Neural progenitor cell (in vitro differentiated cells): ENCODE data around the gene LRRC74B. TPM values are rescaled to one million over a fixed set of nuclear protein-coding genes. Genes with fewer than 3 reads are reported as not detected.

Source experiments
- DNase-seq: peaks from one replicate; pipeline ENCODE4 v3.0.0-alpha.2; 2016; ENCODE audit warnings: low spot score
- H2AFZ ChIP-seq: fragments of 200-600 bp; sonication (generic); replicated peaks from 2 replicates; pipeline ENCODE4 v1.6.1; 2016; ENCODE audit warnings: antibody characterized with exemption
- H3F3A ChIP-seq: fragments of 200-600 bp; sonication (generic); 2 replicates; pipeline ENCODE4 v1.6.1; 2016; ENCODE audit warnings: antibody characterized with exemption, low read depth
- H3K27ac ChIP-seq: fragments of 200-600 bp; sonication (generic); 2 replicates; pipeline ENCODE4 v1.5.1; 2016; ENCODE audit warnings: mild to moderate bottlenecking
- H3K27me3 ChIP-seq: fragments of 200-600 bp; sonication (generic); 2 replicates; pipeline ENCODE4 v1.6.1; 2016; ENCODE audit warnings: mild to moderate bottlenecking, moderate library complexity
- H3K36me3 ChIP-seq: fragments of 200-600 bp; sonication (generic); 2 replicates; pipeline ENCODE4 v1.5.1; 2016
- H3K4me1 ChIP-seq: fragments of 200-600 bp; sonication (generic); 2 replicates; pipeline ENCODE4 v1.6.1; 2016; ENCODE audit warnings: mixed run types
- H3K4me2 ChIP-seq: fragments of 200-600 bp; sonication (generic); 2 replicates; pipeline ENCODE4 v1.6.1; 2016
- H3K4me3 ChIP-seq: fragments of 200-600 bp; sonication (generic); 2 replicates; pipeline ENCODE4 v1.5.1; 2016
- H3K79me2 ChIP-seq: fragments of 200-600 bp; sonication (generic); 2 replicates; pipeline ENCODE4 v1.6.1; 2016; ENCODE audit warnings: low read depth
- H3K9ac ChIP-seq: fragments of 200-600 bp; sonication (generic); 2 replicates; pipeline ENCODE4 v1.6.1; 2016
- H3K9me3 ChIP-seq: fragments of 200-600 bp; sonication (generic); 2 replicates; pipeline ENCODE4 v1.5.1; 2016; ENCODE audit warnings: low read depth
- H4K20me1 ChIP-seq: fragments of 200-600 bp; sonication (generic); 2 replicates; pipeline ENCODE4 v1.6.1; 2016; ENCODE audit warnings: low read depth
- H3K27ac Mint-ChIP-seq: 3 replicates; pipeline ENCODE4 v1.8.0; 2021; ENCODE audit warnings: mixed read lengths
- H3K27me3 Mint-ChIP-seq: 2 replicates; pipeline ENCODE4 v1.8.0; 2022; ENCODE audit warnings: low read depth, mild to moderate bottlenecking, inconsistent platforms, moderate library complexity, mixed read lengths; ENCODE audit not compliant: insufficient read depth
- H3K36me3 Mint-ChIP-seq: 3 replicates; pipeline ENCODE4 v1.8.0; 2021; ENCODE audit warnings: mixed read lengths
- H3K4me1 Mint-ChIP-seq: 3 replicates; pipeline ENCODE4 v1.8.0; 2021; ENCODE audit warnings: mixed read lengths
- H3K4me3 Mint-ChIP-seq: 3 replicates; pipeline ENCODE4 v1.8.0; 2021; ENCODE audit warnings: mild to moderate bottlenecking, moderate library complexity, mixed read lengths
- H3K9me3 Mint-ChIP-seq: 3 replicates; pipeline ENCODE4 v1.8.0; 2020; ENCODE audit warnings: mixed read lengths
- CTCF ChIP-seq: fragments of 200-600 bp; sonication (generic); IDR thresholded peaks from 2 replicates; pipeline ENCODE4 v1.5.1; 2017; ENCODE audit warnings: antibody characterized with exemption, mild to moderate bottlenecking
- EZH2 ChIP-seq: fragments of 200-600 bp; sonication (generic); IDR thresholded peaks from 2 replicates; pipeline ENCODE4 v1.6.1; 2017; ENCODE audit warnings: antibody characterized with exemption, mild to moderate bottlenecking, moderate library complexity
- EZH2phosphoT487 ChIP-seq: fragments of 200-600 bp; sonication (generic); IDR thresholded peaks from 2 replicates; pipeline ENCODE4 v1.6.1; 2017; ENCODE audit warnings: antibody characterized with exemption
- total RNA-seq: library from RNA; depleted of rRNA; stranded (reverse); fragments of >200 nt; gene quantifications from 2 replicates; pipeline ENCODE4 v1.2.3, GENCODE V29; 2015; ENCODE audit warnings: low replicate concordance

The LRRC74B gene
- total RNA-seq, 1 donor from 2014 or later: not detected

- H3K4me1 ChIP-seq: no peaks in the 10 kb centered on the region
- H3K36me3 ChIP-seq: no peaks in the 10 kb centered on the region
- no peak overlapping the region for H3K4me2 ChIP-seq
- Mint-ChIP-seq H3K9me3 (no peaks in the 10 kb centered on the region), H3K4me1 (peaks cover 16% of the 10 kb centered on the region), H3K36me3 (peaks cover 2% of the 10 kb centered on the region), H3K27me3 (no peaks in the 10 kb centered on the region), H3K4me3 (no peak overlapping the region), H3K27ac (no peak overlapping the region)
- H3K9ac ChIP-seq: no peak overlapping the region
- H3K4me3 ChIP-seq: no peak overlapping the region
- no peaks in the 10 kb centered on the region for H3K9me3 ChIP-seq
- no peaks in the 10 kb centered on the region for H3K79me2 ChIP-seq
- H3K27ac ChIP-seq: no peak overlapping the region
- H3F3A ChIP-seq: no peaks in the 10 kb centered on the region
- no peak for TF ChIP-seq EZH2phosphoT487
- no peaks in the 10 kb centered on the region for H3K27me3 ChIP-seq
- H4K20me1 ChIP-seq: no peaks in the 10 kb centered on the region
- DNase-seq: no peak
- no peak overlapping the region for H2AFZ ChIP-seq
Observed at GRCh38 chr22:21022955-21023614, 22.7 kb upstream of the LRRC74B start.

- H3K27ac Mint-ChIP-seq: no peak overlapping the region
- Histone ChIP-seq H3K4me3 (no peak overlapping the region), H2AFZ (no peak overlapping the region), H3F3A (no peaks in the 10 kb centered on the region), H3K9ac (no peak overlapping the region), H3K4me2 (no peak overlapping the region), H3K9me3 (no peaks in the 10 kb centered on the region), H3K79me2 (no peaks in the 10 kb centered on the region), H3K27ac (no peak overlapping the region), H3K27me3 (peaks cover 4% of the 10 kb centered on the region), H3K36me3 (no peaks in the 10 kb centered on the region), H3K4me1 (no peaks in the 10 kb centered on the region), H4K20me1 (no peaks in the 10 kb centered on the region)
- peaks cover 19% of the 10 kb centered on the region for H3K4me1 Mint-ChIP-seq
- DNase-seq: no peak
- no peaks in the 10 kb centered on the region for H3K36me3 Mint-ChIP-seq
- TF ChIP-seq CTCF (no peak), EZH2phosphoT487 (no peak), EZH2 (no peak)
- H3K9me3 Mint-ChIP-seq: no peaks in the 10 kb centered on the region
- H3K4me3 Mint-ChIP-seq: no peak overlapping the region
- peaks cover 5% of the 10 kb centered on the region for H3K27me3 Mint-ChIP-seq
Observed at GRCh38 chr22:21025266-21025665, 20.5 kb upstream of the LRRC74B start.

GRCh38 chr22:21025763-21026755, 19.7 kb upstream of the LRRC74B start:
- Histone ChIP-seq H3K4me2 (no peak overlapping the region), H4K20me1 (no peaks in the 10 kb centered on the region), H3F3A (no peaks in the 10 kb centered on the region), H3K27me3 (peaks cover 10% of the 10 kb centered on the region), H3K79me2 (no peaks in the 10 kb centered on the region), H3K4me1 (no peaks in the 10 kb centered on the region), H3K9ac (no peak overlapping the region), H3K9me3 (no peaks in the 10 kb centered on the region), H3K27ac (no peak overlapping the region), H3K4me3 (no peak overlapping the region), H2AFZ (no peak overlapping the region), H3K36me3 (no peaks in the 10 kb centered on the region)
- no peak overlapping the region for H3K4me3 Mint-ChIP-seq
- no peak overlapping the region for H3K27ac Mint-ChIP-seq
- peaks cover 18% of the 10 kb centered on the region for H3K4me1 Mint-ChIP-seq
- no peaks in the 10 kb centered on the region for H3K9me3 Mint-ChIP-seq
- DNase-seq: no peak
- no peak for TF ChIP-seq CTCF
- no peak for TF ChIP-seq EZH2
- no peak for TF ChIP-seq EZH2phosphoT487
- H3K27me3 Mint-ChIP-seq: peaks cover 13% of the 10 kb centered on the region
- no peaks in the 10 kb centered on the region for H3K36me3 Mint-ChIP-seq
